K562 (cell line): Measurements from ENCODE around the gene KRTCAP2. TPM values are rescaled to one million over a fixed set of nuclear protein-coding genes. Genes with fewer than 3 reads are reported as not detected.

Experiments used
- ATAC-seq: fragments of 200-7000 bp; cut with Tn5 transposase; 3 replicates; pipeline ENCODE4 v1.9.1; 2020; ENCODE audit warnings: moderate library complexity
- BruUV-seq: library from RNA; stranded (reverse); fragments of 400-500 nt; replicated peaks from 2 replicates; lab custom pipeline; 2021; lab: Mats Ljungman, UMichigan
- CTCF ChIA-PET: fragments of 300-600 bp; formaldehyde crosslinking; extraction: SDS; loops from one replicate; lab custom pipeline; 2021; ENCODE audit warnings: low intra/inter-chr PET ratio; lab: Yijun Ruan, JAX
- POLR2A ChIA-PET: fragments of 300-600, 350-650 bp; sonication (Branson Sonifier 250); formaldehyde crosslinking; extraction: SDS; loops from one replicate; lab custom pipeline; 2021; ENCODE audit warnings: antibody characterized with exemption, inconsistent platforms; lab: Yijun Ruan, JAX
- DNase-seq, 4 experiments: peaks; one replicate each; pipeline versions ENCODE4 v3.0.0 to v3.0.0-alpha.2; 2011 to 2018; ENCODE audit warnings: low spot score in 3 of 4, mixed read lengths in 3 of 4; ENCODE audit errors: extremely low read depth in 1 of 4
- FAIRE-seq: peaks from 2 replicates; lab custom pipeline; 2011; peaks lifted over from hg19 to GRCh38; lab: Jason Lieb, UNC
- H2AFZ ChIP-seq: 2 replicates; pipeline ENCODE4 v1.6.0; 2011; ENCODE audit warnings: low read depth, low read length, control low read depth, inconsistent platforms
- H3K27ac ChIP-seq: fragments of 200-600 bp; 3 replicates; pipeline ENCODE4 v1.8.0; 2011; ENCODE audit warnings: low read depth, mild to moderate bottlenecking, control low read depth, inconsistent platforms, low read length, moderate library complexity, mixed read lengths; ENCODE audit errors: extremely low read depth
- H3K27me3 ChIP-seq, 2 experiments: fragments of 300-600 bp in 1 of 2; 2 replicates in 1 of 2; 3 replicates in 1 of 2; pipeline versions ENCODE4 v1.6.0 to v1.8.0; 2011; ENCODE audit warnings: inconsistent platforms in 2 of 2, low read length in 2 of 2, mild to moderate bottlenecking in 1 of 2, mixed read lengths in 1 of 2, moderate library complexity in 1 of 2; ENCODE audit not compliant: control insufficient read depth in 2 of 2, insufficient read depth in 2 of 2
- H3K36me3 ChIP-seq: fragments of 300-600 bp; 3 replicates; pipeline ENCODE4 v1.8.0; 2011; ENCODE audit warnings: mild to moderate bottlenecking, low read length, inconsistent platforms; ENCODE audit not compliant: control insufficient read depth, insufficient read depth
- H3K4me1 ChIP-seq, 2 experiments: fragments of 200-600 bp in 1 of 2; replicated peaks in 1 of 2; 2 replicates in 1 of 2; 3 replicates in 1 of 2; pipeline versions ENCODE4 v1.5.1 to v1.8.0; 2011; ENCODE audit warnings: inconsistent platforms in 2 of 2, low read length in 2 of 2, mild to moderate bottlenecking in 1 of 2, mixed read lengths in 1 of 2, moderate library complexity in 1 of 2; ENCODE audit not compliant: control insufficient read depth in 2 of 2, insufficient read depth in 2 of 2
- H3K4me2 ChIP-seq: 2 replicates; pipeline ENCODE4 v1.6.1; 2011; ENCODE audit warnings: low read length, control low read depth, inconsistent platforms, mixed read lengths; ENCODE audit not compliant: insufficient read depth
- H3K4me3 ChIP-seq: fragments of 200-600 bp; sonication (generic), shearing (Covaris generic); 2 replicates; pipeline ENCODE4 v1.5.1; 2016; ENCODE audit warnings: control low read depth, inconsistent platforms
- H3K79me2 ChIP-seq: fragments of 200-600 bp; 3 replicates; pipeline ENCODE4 v1.8.0; 2011; ENCODE audit warnings: low read length, inconsistent platforms; ENCODE audit not compliant: control insufficient read depth, insufficient read depth
- H3K9ac ChIP-seq, 2 experiments: 2 replicates each; pipeline versions ENCODE4 v1.6.0 to v1.6.1; 2011; ENCODE audit warnings: low read depth in 2 of 2, low read length in 2 of 2, control low read depth in 1 of 2, inconsistent platforms in 1 of 2, mild to moderate bottlenecking in 1 of 2, mixed read lengths in 1 of 2; ENCODE audit not compliant: insufficient read depth in 1 of 2
- H3K9me1 ChIP-seq: one replicate; pipeline ENCODE4 v1.6.0; 2011; ENCODE audit warnings: inconsistent platforms, mild to moderate bottlenecking, low read length, moderate library complexity; ENCODE audit not compliant: control insufficient read depth, insufficient read depth
- H3K9me3 ChIP-seq: replicated peaks from 2 replicates; pipeline ENCODE4 v1.5.1; 2011; ENCODE audit warnings: low read depth, low read length, inconsistent platforms; ENCODE audit not compliant: control insufficient read depth, insufficient read depth
- H4K20me1 ChIP-seq: replicated peaks from 2 replicates; pipeline ENCODE4 v1.6.1; 2011; ENCODE audit warnings: low read length, inconsistent platforms, mixed read lengths; ENCODE audit not compliant: control insufficient read depth, insufficient read depth
- ARHGAP35 ChIP-seq: fragments of 450-650 bp; IDR thresholded peaks from 2 replicates; pipeline ENCODE4 v1.6.1; 2018; ENCODE audit not compliant: partially characterized antibody
- CBFB ChIP-seq: sonication (generic); formaldehyde crosslinking; IDR thresholded peaks from 2 replicates; pipeline ENCODE4 v1.4.0; 2020; ENCODE audit warnings: mild to moderate bottlenecking, missing genetic modification reagents
- CHCHD3 ChIP-seq: fragments of 250-450 bp; sonication (Bioruptor Pico); IDR thresholded peaks from 2 replicates; pipeline ENCODE4 v2.1.2; 2022; ENCODE audit warnings: mild to moderate bottlenecking
- CHD1 ChIP-seq: fragments of 200-600 bp; sonication (generic); IDR thresholded peaks from one replicate; pipeline ENCODE4 v1.6.1; 2012; ENCODE audit warnings: mild to moderate bottlenecking, moderate library complexity, low read length, inconsistent platforms
- FOXO4 ChIP-seq: fragments of 450-650 bp; formaldehyde crosslinking; IDR thresholded peaks from 2 replicates; pipeline ENCODE4 v1.4.0; 2020; ENCODE audit warnings: mild to moderate bottlenecking, moderate library complexity
- HDAC1 ChIP-seq, 2 experiments: fragments of 450-650 bp; IDR thresholded peaks; 2 replicates each; pipeline ENCODE4 v1.6.1; 2016 to 2017; ENCODE audit warnings: inconsistent platforms in 1 of 2, mild to moderate bottlenecking in 1 of 2, moderate library complexity in 1 of 2
- HDAC8 ChIP-seq: fragments of 450-650 bp; IDR thresholded peaks from 2 replicates; pipeline ENCODE4 v1.6.1; 2016; ENCODE audit warnings: mild to moderate bottlenecking, missing genetic modification characterization, moderate library complexity, missing compliant biosample characterization
- HNRNPK ChIP-seq: fragments of 200-400 bp; formaldehyde crosslinking; IDR thresholded peaks from one replicate; pipeline ENCODE4 v1.6.1; 2018; ENCODE audit warnings: mild to moderate bottlenecking, low read depth, low read length; ENCODE audit not compliant: poor library complexity, severe bottlenecking
- MEIS2 ChIP-seq: fragments of 450-650 bp; IDR thresholded peaks from 2 replicates; pipeline ENCODE4 v1.6.1; 2014; ENCODE audit warnings: mild to moderate bottlenecking; ENCODE audit not compliant: partially characterized antibody
- RAD21 ChIP-seq, 2 experiments: fragments of 250-450 bp in 1 of 2; fragments of 450-650 bp in 1 of 2; sonication (Bioruptor Pico) in 1 of 2; formaldehyde crosslinking in 1 of 2; IDR thresholded peaks in 1 of 2; conservative IDR thresholded peaks in 1 of 2; 2 replicates each; pipeline versions ENCODE4 v1.4.0 to v1.8.0; 2020 to 2022; ENCODE audit warnings: mild to moderate bottlenecking in 2 of 2, moderate library complexity in 1 of 2
- STAT6 ChIP-seq: sonication (generic); formaldehyde crosslinking; IDR thresholded peaks from 2 replicates; pipeline ENCODE4 v1.8.1; 2023; ENCODE audit warnings: mild to moderate bottlenecking, missing genetic modification reagents
- TAF7 ChIP-seq: fragments of 450-650 bp; IDR thresholded peaks from 2 replicates; pipeline ENCODE4 v1.6.1; 2016; ENCODE audit warnings: missing genetic modification characterization, missing compliant biosample characterization
- VEZF1 ChIP-seq: fragments of 200-800 bp; sonication (Bioruptor generic); IDR thresholded peaks from 2 replicates; pipeline ENCODE4 v1.6.1; 2017; ENCODE audit warnings: missing genetic modification characterization, missing compliant biosample characterization
- XRCC3 ChIP-seq: fragments of 450-650 bp; IDR thresholded peaks from 2 replicates; pipeline ENCODE4 v1.6.1; 2017; ENCODE audit warnings: mild to moderate bottlenecking, moderate library complexity
- ZNF224 ChIP-seq: sonication (generic); formaldehyde crosslinking; IDR thresholded peaks from 2 replicates; pipeline ENCODE4 v1.8.0; 2022; ENCODE audit warnings: mild to moderate bottlenecking, missing genetic modification reagents
- ZNF354B ChIP-seq: fragments of 250-450 bp; sonication (Bioruptor Pico); IDR thresholded peaks from 2 replicates; pipeline ENCODE4 v1.4.0; 2020
- WGBS: fragments of 100-300 bp; shearing (Covaris generic); methylation state at CpG from one replicate; pipeline ENCODE4 v1.1.6; 2016; ENCODE audit warnings: low coverage, mixed read lengths; ENCODE audit not compliant: insufficient coverage; ENCODE audit errors: missing lambda C conversion rate; 5-methylcytosine and 5-hydroxymethylcytosine counted together
- in situ Hi-C: fragments of 300-500 bp; cut with MboI; formaldehyde crosslinking; loops from 4 replicates; pipeline ENCODE4 v1.15.0; 2018; ENCODE audit warnings: inconsistent platforms, mixed read lengths
- intact Hi-C: fragments of 100-400 bp; cut with micrococcal nuclease; formaldehyde crosslinking; loops from 2 replicates; pipeline ENCODE4 v1.14.2; 2022
- polyA plus RNA-seq, 8 experiments: library from polyadenylated mRNA; depleted of rRNA in 4 of 8; stranded (reverse) in 5 of 8; unstranded in 3 of 8; fragments of >200 nt; fragmentation: Nextera tagmentation in 2 of 8; fragmentation: Illumina TruSeq in 1 of 8; extraction: Ambion mirVana in 2 of 8; extraction: Trizol in 1 of 8; gene quantifications; 2 replicates each; pipeline versions ENCODE4 v1.2.1 to v1.2.3, GENCODE V29; 2011 to 2014; ENCODE audit warnings: inconsistent platforms in 1 of 8, missing spikeins in 1 of 8
- total RNA-seq, 7 experiments: library from RNA; depleted of rRNA in 6 of 7; stranded (reverse); fragments of >200 nt in 6 of 7; fragmentation: Illumina TruSeq in 2 of 7; extraction: Trizol in 2 of 7; gene quantifications; 2 replicates each; pipeline versions ENCODE4 v1.2.1 to v1.2.3, GENCODE V29; 2011 to 2021; ENCODE audit warnings: low replicate concordance in 1 of 7

Gene KRTCAP2
- total and polyA plus RNA-seq, 9 of the 15 experiments (the other 6 are each of a cell fraction or from before 2014, with no cell fraction given): 126 to 436 (median 244) TPM

- FAIRE-seq: no peak
- H3K4me2 ChIP-seq: peak overlapping the region; percentile 80
- H3K9ac ChIP-seq: peak overlapping the region; percentile 64 to 92
- POLR2A ChIA-PET: interaction anchor here (1.5 kb wide), 1 partner anchor 9 kb away, joined by 5 read pairs; no protein-coding TSS in a partner anchor
- no peaks in the 10 kb centered on the region for H4K20me1 ChIP-seq
- in situ Hi-C loops: no loop called here
- H3K36me3 ChIP-seq: peaks cover 7% of the 10 kb centered on the region; the same call in 1 of the 3 replicates
- peak overlapping the region; percentile 34; the same call in 1 of the 3 replicates for H3K27ac ChIP-seq
- no peak for DNase-seq
- H3K4me1 ChIP-seq: peaks cover 40 to 57% of the 10 kb centered on the region in 2 experiments
- H2AFZ ChIP-seq: peak overlapping the region; percentile 84
- H3K9me3 ChIP-seq: no peaks in the 10 kb centered on the region
- peak overlapping the region; percentile 40 for H3K4me3 ChIP-seq
- H3K27me3 ChIP-seq: no peaks in the 10 kb centered on the region
- BruUV-seq: no TSS peak
- CTCF ChIA-PET: no interaction called here
- H3K79me2 ChIP-seq: peaks cover 2% of the 10 kb centered on the region; the same call in 1 of the 3 replicates
- no peaks in the 10 kb centered on the region for H3K9me1 ChIP-seq
- 8% methylated on average over 17 of the region's 17 CpGs for WGBS
- intact Hi-C loops: no loop called here
- ATAC-seq: no peak; the same call in 2 of the 3 replicates
- TF ChIP-seq TAF7 (tag) (0 out of 2 replicates have a peak, but pooled peaks have one; percentile 17), ZNF224 (no peak), STAT6 (CRISPR knock-in tag) (no peak), ZNF354B (CRISPR knock-in tag) (no peak), HNRNPK (no peak), FOXO4 (CRISPR knock-in tag) (no peak), VEZF1 (CRISPR knock-in tag) (0 out of 2 replicates have a peak, but pooled peaks have one; percentile 16), ARHGAP35 (no peak), RAD21 (CRISPR knock-in tag; conservative IDR thresholded peaks at IDR 0.05 in 1 of 2, IDR thresholded peaks at IDR 0.05 in 1 of 2) (no peak), HDAC8 (tag) (no peak), MEIS2 (no peak), HDAC1 (IDR thresholded peaks at IDR 0.05) (no peak), XRCC3 (no peak), CHD1 (peak; percentile 35), CBFB (CRISPR knock-in tag) (no peak), CHCHD3 (CRISPR knock-in tag) (no peak)
Observed at GRCh38 chr1:155127967-155128754, 44.9 kb downstream of the KRTCAP2 start.
